Thyroid gland (tissue), 4 donors: ENCODE measurements around the gene PHLPP2. TPM values are rescaled to one million over a fixed set of nuclear protein-coding genes. Genes with fewer than 3 reads are reported as not detected.

Source experiments
- DNase-seq, 2 donors: peaks; one replicate each; pipeline ENCODE4 v3.0.0-alpha.2; 2019
- H3K27ac ChIP-seq, 3 donors: fragments of 200-600 bp; sonication (generic); 1 replicate in 2 of 3; 2 replicates in 1 of 3; pipeline ENCODE4 v1.5.1; 2016 to 2019; ENCODE audit warnings: mild to moderate bottlenecking in 1 of 3, moderate library complexity in 1 of 3
- H3K27me3 ChIP-seq: fragments of 200-600 bp; sonication (generic); one replicate; pipeline ENCODE4 v1.5.1; 2019
- H3K36me3 ChIP-seq, 2 donors: fragments of 200-600 bp; sonication (generic); one replicate each; pipeline ENCODE4 v1.5.1; 2016 to 2019
- H3K4me1 ChIP-seq, 2 donors: fragments of 200-600 bp; sonication (generic); one replicate each; pipeline ENCODE4 v1.5.1; 2017 to 2019
- H3K4me3 ChIP-seq, 3 donors: fragments of 200-600 bp; sonication (generic); replicated peaks in 1 of 3; 1 replicate in 2 of 3; 2 replicates in 1 of 3; pipeline ENCODE4 v1.5.1; 2016; ENCODE audit warnings: mild to moderate bottlenecking in 1 of 3
- H3K9me3 ChIP-seq: fragments of 200-600 bp; sonication (generic); one replicate; pipeline ENCODE4 v1.5.1; 2017
- CTCF ChIP-seq, 6 experiments: fragments of 200-600 bp in 3 of 6; fragments of 450-650 bp in 3 of 6; sonication (generic) in 3 of 6; IDR thresholded peaks; one replicate each; pipeline ENCODE4 v1.5.1; 2016 to 2019; ENCODE audit warnings: antibody characterized with exemption in 6 of 6, mild to moderate bottlenecking in 2 of 6, inconsistent platforms in 1 of 6, moderate library complexity in 1 of 6
- POLR2A ChIP-seq, 2 donors: fragments of 450-650 bp; IDR thresholded peaks; one replicate each; pipeline ENCODE4 v1.6.1; 2017; ENCODE audit warnings: antibody characterized with exemption in 2 of 2, mild to moderate bottlenecking in 2 of 2, moderate library complexity in 1 of 2
- WGBS, 2 donors: methylation state at CpG; one replicate each; pipeline ENCODE4 v1.1.5; 2017; 5-methylcytosine and 5-hydroxymethylcytosine counted together
- intact Hi-C: fragments of 100-400 bp; cut with DNase I; formaldehyde crosslinking; loops from one replicate; pipeline ENCODE4 v1.15.1; 2023
- total RNA-seq, 4 donors: library from RNA; depleted of rRNA; stranded (reverse); fragments of >200 nt; gene quantifications; one replicate each; pipeline ENCODE4 v1.2.3, GENCODE V29; 2016

PHLPP2 gene
- total RNA-seq, 4 donors from 2014 or later: 17.7 to 36.9 (median 21.8) TPM

GRCh38 chr16:71647391-71647790 is 77.1 kb downstream of the PHLPP2 start:
- no peaks in the 10 kb centered on the region for H3K9me3 ChIP-seq
- TF ChIP-seq POLR2A (IDR thresholded peaks at IDR 0.05): no peak
- TF ChIP-seq CTCF (IDR thresholded peaks at IDR 0.05): no peak
- no peak overlapping the region for H3K27ac ChIP-seq
- 84 to 93% methylated on average over 7 of the region's 7 CpGs for WGBS, 2 donors
- peaks cover 12 to 23% of the 10 kb centered on the region in 2 donors for H3K36me3 ChIP-seq
- H3K27me3 ChIP-seq: no peaks in the 10 kb centered on the region
- H3K4me1 ChIP-seq: no peaks in the 10 kb centered on the region
- H3K4me3 ChIP-seq: no peak overlapping the region
- DNase-seq: no peak
- intact Hi-C loops: no loop called here

- intact Hi-C loops: no loop called here
- Histone ChIP-seq H3K9me3 (no peaks in the 10 kb centered on the region), H3K4me3 (no peak overlapping the region), H3K36me3 (peaks cover 12 to 19% of the 10 kb centered on the region in 2 donors), H3K4me1 (no peaks in the 10 kb centered on the region), H3K27ac (no peak overlapping the region), H3K27me3 (no peaks in the 10 kb centered on the region)
- WGBS, 2 donors: 90% methylated on average over 4 of the region's 4 CpGs
- TF ChIP-seq CTCF (IDR thresholded peaks at IDR 0.05) (peak in 1 of 6 experiments; percentile 26), POLR2A (IDR thresholded peaks at IDR 0.05) (no peak)
- DNase-seq: no peak
Measured at GRCh38 chr16:71645450-71645849, 79.1 kb downstream of the PHLPP2 start.

GRCh38 chr16:71637398-71637797 is 87.1 kb downstream of the PHLPP2 start:
- H3K9me3 ChIP-seq: no peaks in the 10 kb centered on the region
- no peak overlapping the region for H3K27ac ChIP-seq
- no peak for TF ChIP-seq CTCF (IDR thresholded peaks at IDR 0.05)
- TF ChIP-seq POLR2A (IDR thresholded peaks at IDR 0.05): no peak
- no peaks in the 10 kb centered on the region for H3K4me1 ChIP-seq
- no peak for DNase-seq
- WGBS, 2 donors: 69 to 71% methylated on average over 3 of the region's 3 CpGs
- H3K36me3 ChIP-seq: peaks cover 0 to 2% of the 10 kb centered on the region in 2 donors
- no peak overlapping the region for H3K4me3 ChIP-seq
- intact Hi-C loops: no loop called here
- H3K27me3 ChIP-seq: no peaks in the 10 kb centered on the region

GRCh38 chr16:71635632-71636031 is 88.9 kb downstream of the PHLPP2 start:
- TF ChIP-seq POLR2A (IDR thresholded peaks at IDR 0.05) (no peak), CTCF (IDR thresholded peaks at IDR 0.05) (no peak)
- 72 to 76% methylated on average over 2 of the region's 2 CpGs for WGBS, 2 donors
- H3K27ac ChIP-seq: no peak overlapping the region

GRCh38 chr16:71631776-71632175 is 92.7 kb downstream of the PHLPP2 start:
- no peak overlapping the region for H3K27ac ChIP-seq
- H3K4me3 ChIP-seq: no peak overlapping the region
- H3K9me3 ChIP-seq: no peaks in the 10 kb centered on the region
- intact Hi-C loops: no loop called here
- TF ChIP-seq CTCF (IDR thresholded peaks at IDR 0.05) (no peak), POLR2A (IDR thresholded peaks at IDR 0.05) (no peak)
- no peak for DNase-seq
- 81 to 85% methylated on average over 4 of the region's 4 CpGs for WGBS, 2 donors
- H3K36me3 ChIP-seq: no peaks in the 10 kb centered on the region
- H3K27me3 ChIP-seq: no peaks in the 10 kb centered on the region
- H3K4me1 ChIP-seq: peaks cover 2 to 10% of the 10 kb centered on the region in 2 donors

More at GRCh38 chr16:71635632-71636031, 88.9 kb downstream of the PHLPP2 start:
- peaks cover 0 to 2% of the 10 kb centered on the region in 2 donors for H3K36me3 ChIP-seq
- no peaks in the 10 kb centered on the region for H3K4me1 ChIP-seq
- intact Hi-C loops: no loop called here
- no peaks in the 10 kb centered on the region for H3K27me3 ChIP-seq
- no peaks in the 10 kb centered on the region for H3K9me3 ChIP-seq
- DNase-seq: no peak
- H3K4me3 ChIP-seq: no peak overlapping the region
